HG02642 (cell line): ENCODE measurements around the gene NLGN3.

ENCODE experiments used
- ATAC-seq: cut with Tn5 transposase; IDR thresholded peaks from one replicate; pipeline ENCODE4 v1.9.1; 2021; ENCODE audit warnings: mild to moderate bottlenecking; ENCODE audit not compliant: unreplicated experiment, poor library complexity

The NLGN3 gene

DNA sequence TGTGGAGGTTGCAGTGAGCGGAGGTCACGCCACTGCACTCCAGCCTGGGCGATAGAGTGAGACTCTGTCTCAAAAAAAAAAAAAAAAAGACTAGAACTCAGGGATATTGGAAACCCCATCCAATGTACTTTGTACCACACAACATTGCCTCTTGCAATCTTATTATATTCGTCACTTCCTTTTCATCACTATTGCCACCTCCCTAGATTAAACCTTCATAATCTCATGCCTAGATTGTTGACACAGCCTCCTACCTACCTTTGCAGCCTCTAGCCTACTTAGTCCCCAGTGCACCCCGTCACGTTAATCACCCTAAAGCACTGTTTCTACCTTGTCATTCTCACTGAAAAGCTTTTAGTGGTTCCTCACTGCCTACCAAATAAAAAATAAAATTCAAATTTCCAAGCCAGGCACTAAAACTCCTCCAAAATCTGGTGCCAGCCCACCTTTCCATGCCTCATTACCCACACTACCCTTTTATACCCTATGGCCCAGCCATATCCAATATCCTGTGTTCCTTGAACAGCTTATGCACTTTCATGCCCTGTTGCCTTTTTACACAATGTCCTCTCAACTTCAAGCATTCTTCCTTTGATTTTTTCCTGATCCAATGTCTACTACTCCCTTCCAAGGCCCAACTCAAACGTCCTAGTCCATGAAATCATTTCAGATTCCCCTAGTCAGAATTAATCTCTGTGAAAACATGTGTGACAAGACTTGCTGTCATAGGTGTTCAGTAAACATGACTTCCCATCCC lies 54.8 kb downstream of the NLGN3 start:
- ATAC-seq = no peak

DNA sequence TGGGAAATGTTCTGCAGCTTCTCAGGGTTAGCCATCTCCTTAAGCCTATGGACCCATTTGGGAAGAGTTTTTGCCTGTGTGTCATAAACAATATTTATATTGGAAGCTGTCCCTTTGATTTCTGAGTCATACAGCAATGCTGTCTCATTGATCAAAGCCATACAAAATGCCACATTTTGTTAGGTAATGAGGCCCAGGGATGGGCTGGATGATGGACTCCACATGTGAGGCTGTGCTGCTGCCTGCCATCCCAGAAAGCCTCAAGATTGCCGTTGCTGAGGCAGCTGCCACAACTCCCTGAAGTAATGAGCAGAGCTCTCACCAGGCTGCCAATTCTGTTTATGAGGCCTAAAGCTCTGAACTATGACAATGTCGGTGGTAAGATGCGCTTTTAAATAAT lies 66.2 kb downstream of the NLGN3 start:
- ATAC-seq = no peak

DNA sequence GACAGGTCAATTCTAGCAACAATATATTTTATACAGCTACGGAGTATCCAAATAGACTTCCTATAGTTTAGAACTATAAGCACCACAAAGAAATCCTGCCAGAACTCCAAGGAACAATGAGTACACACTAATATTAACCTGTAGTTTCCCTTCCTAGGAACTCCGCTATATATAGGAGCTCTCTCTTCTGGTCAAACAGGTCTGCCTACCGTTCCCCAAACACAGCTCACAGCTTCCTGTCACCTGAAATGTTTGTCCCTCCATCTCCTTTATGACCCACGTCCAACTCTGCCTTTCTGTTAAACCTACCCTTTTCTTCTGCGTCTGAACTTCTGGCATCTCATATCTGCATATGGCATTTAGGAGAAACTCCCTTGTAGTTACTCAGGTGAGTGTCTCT lies 67.9 kb downstream of the NLGN3 start:
- ATAC-seq = no peak

DNA sequence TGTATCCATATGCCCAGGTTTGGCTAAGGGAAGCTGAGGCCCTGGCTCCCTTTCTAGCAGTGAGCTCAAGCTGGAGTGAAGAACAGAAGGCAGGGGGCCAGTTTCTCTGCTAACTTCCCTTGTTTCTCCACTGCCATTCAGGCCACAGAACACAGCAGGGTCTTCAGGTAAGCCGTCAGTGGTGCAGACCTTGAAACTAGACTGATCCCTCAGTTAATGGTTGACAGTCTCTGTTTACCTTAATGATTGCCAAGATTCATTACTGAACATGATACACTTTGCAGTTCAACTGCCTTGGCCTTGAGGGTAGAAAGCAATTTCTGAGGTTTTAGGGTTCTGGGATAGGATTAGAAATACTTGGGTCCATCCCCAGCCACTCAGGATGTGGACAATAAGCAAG lies 69.5 kb downstream of the NLGN3 start:
- no peak for ATAC-seq

DNA sequence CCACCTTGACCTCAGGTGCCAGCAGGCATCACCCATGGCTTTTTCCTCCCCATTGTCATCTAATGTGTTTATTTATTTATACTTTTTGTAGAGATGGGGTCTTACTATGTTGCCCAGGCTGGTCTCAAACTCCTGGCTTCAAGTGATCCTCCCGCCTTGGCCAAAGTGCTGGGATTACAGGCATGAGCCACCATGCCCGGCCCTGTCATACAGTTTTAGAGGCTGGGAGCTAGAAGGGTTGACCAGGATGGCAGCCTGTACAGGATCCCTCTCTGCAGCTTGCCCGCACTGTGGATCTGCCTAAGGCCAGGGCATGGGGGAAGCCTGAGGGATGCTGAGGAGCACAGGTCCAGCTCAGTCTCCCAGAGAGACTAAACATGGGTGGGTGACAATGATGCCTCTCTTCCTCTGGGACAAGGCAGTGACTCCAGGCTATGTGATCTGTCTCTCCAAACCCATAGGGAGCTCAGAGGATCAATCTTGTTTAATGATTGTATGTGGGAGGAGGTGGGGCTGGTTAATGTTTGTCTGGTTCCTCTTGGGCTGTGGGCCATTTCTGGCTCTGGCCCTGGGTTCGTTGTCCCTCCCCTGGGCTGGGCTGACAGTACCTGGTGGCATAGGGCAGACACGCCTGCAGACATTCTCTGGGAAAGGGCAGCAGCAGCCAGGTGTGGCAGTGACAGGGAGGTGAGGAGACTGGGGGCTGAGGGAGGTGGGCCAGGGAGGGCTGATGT lies 70.1 kb downstream of the NLGN3 start:
- ATAC-seq = no peak

DNA sequence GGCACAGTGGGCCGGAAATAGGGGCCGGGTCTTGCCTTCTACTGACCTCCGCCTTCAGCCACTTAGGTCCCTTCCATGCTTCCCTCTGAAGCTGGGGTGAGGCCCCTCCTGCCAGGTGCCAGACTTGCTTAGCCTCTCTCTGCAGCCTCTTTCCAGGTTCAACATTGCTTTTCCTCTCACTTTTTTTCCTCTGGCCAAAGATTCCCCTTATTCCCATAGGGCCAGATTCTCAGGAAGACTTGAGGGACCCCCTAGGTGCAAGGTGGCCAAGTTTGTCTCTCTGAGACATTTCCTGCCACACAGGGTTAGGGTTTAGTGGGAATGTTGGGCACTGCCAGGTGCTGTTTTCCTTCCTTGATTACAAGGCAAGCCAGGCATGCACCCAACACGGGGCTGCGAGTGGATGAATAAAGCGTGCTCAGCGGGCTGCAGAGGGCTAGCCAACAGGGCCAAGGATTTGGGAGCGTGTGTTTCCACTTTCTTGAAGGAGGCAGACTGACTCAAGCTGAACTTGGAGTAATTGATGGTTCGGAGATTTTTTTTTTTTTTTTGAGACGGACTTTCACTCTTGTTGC lies 70.8 kb downstream of the NLGN3 start:
- no peak for ATAC-seq

DNA sequence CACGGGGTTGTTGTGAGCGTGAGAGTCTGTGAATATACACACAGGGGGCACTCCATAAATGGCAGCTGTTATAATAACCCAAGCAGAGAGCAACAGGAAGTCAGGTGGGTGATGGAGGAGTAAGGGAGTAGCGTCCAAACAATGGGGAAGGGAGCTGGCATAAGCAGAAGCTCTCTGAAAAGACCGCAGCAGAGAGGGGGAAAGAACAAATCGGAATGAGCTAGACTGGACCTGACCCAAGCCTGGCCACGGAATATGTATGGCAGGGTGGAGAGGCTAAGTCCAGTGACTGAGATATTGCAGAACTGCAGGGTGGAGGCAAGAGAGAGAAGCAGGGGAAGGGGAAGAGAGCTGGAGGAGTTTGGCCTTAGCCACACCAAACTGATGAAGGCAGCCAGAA lies 71.8 kb downstream of the NLGN3 start:
- no peak for ATAC-seq

DNA sequence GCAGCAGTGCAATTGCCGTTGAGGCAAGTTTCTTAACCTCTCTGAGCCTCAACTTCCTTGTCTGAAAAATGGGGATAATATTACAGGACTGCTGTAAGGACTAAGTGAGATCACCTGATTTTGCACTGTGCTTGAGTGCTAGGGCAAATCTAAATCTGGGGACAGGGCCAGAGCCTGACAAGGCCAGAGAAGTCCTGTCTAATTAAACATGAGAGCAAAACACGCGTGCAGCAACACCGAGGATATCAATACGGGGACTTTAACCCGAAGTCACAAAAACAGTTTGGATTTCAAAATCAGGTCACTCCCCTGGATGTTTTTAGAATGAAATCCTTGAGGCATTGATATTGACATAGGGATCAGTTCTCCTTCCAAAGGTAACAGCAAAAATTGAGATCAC lies 72.7 kb downstream of the NLGN3 start:
- no peak for ATAC-seq
